K562 (cell line): ENCODE data around the gene FLOT2. TPM values are rescaled to one million over a fixed set of nuclear protein-coding genes. Genes with fewer than 3 reads are reported as not detected.
A peak's percentile ranks its signal among the peaks of the same experiment; 100 is the strongest.

Experiments used
- ATF2 ChIP-seq: sonication (generic); formaldehyde crosslinking; IDR thresholded peaks from 2 replicates; pipeline ENCODE4 v1.8.1; 2022; ENCODE audit warnings: missing genetic modification reagents
- CSDE1 ChIP-seq, 2 experiments: fragments of 450-650 bp; IDR thresholded peaks; 2 replicates each; pipeline ENCODE4 v1.6.1; 2016; ENCODE audit warnings: mild to moderate bottlenecking in 1 of 2
- DEAF1 ChIP-seq: fragments of 450-650 bp; formaldehyde crosslinking; IDR thresholded peaks from 2 replicates; pipeline ENCODE4 v1.4.0; 2020; ENCODE audit warnings: mild to moderate bottlenecking, moderate library complexity
- ELF1 ChIP-seq: fragments of 200-800 bp; sonication (Bioruptor generic); IDR thresholded peaks from 2 replicates; pipeline ENCODE4 v1.6.1; 2016; ENCODE audit warnings: missing genetic modification characterization, missing compliant biosample characterization
- ERF ChIP-seq: fragments of 450-650 bp; formaldehyde crosslinking; IDR thresholded peaks from 2 replicates; pipeline ENCODE4 v1.4.0; 2020; ENCODE audit warnings: mild to moderate bottlenecking, mixed read lengths
- FOXJ2 ChIP-seq: fragments of 200-800 bp; sonication (Bioruptor generic); IDR thresholded peaks from 2 replicates; pipeline ENCODE4 v1.6.1; 2016; ENCODE audit warnings: missing genetic modification characterization, missing compliant biosample characterization
- HMGXB4 ChIP-seq: sonication (generic); formaldehyde crosslinking; IDR thresholded peaks from 2 replicates; pipeline ENCODE4 v1.8.1; 2023; ENCODE audit warnings: mild to moderate bottlenecking, missing genetic modification reagents
- MCM5 ChIP-seq: fragments of 450-650 bp; IDR thresholded peaks from 2 replicates; pipeline ENCODE4 v1.6.1; 2016; ENCODE audit warnings: low read depth
- MCM7 ChIP-seq, 2 experiments: fragments of 450-650 bp; IDR thresholded peaks; 2 replicates each; pipeline ENCODE4 v1.6.1; 2016 to 2018
- PKNOX1 ChIP-seq: fragments of 450-650 bp; IDR thresholded peaks from 2 replicates; pipeline ENCODE4 v1.6.1; 2016
- RUNX1 ChIP-seq: sonication (generic); IDR thresholded peaks from 2 replicates; pipeline ENCODE4 v1.6.1; 2016; ENCODE audit warnings: antibody characterized with exemption, low read depth
- SMAD4 ChIP-seq: fragments of 250-450 bp; sonication (Bioruptor Pico); conservative IDR thresholded peaks from 2 replicates; pipeline ENCODE4 v1.8.0; 2021; ENCODE audit warnings: inconsistent platforms, mild to moderate bottlenecking, moderate library complexity
- ZBTB26 ChIP-seq: fragments of 450-650 bp; formaldehyde crosslinking; IDR thresholded peaks from 2 replicates; pipeline ENCODE4 v1.4.0; 2022; ENCODE audit warnings: missing genetic modification characterization
- ZNF175 ChIP-seq: fragments of 200-800 bp; sonication (Bioruptor generic); IDR thresholded peaks from 2 replicates; pipeline ENCODE4 v1.6.1; 2016; ENCODE audit warnings: low read depth, mild to moderate bottlenecking, missing genetic modification characterization, missing compliant biosample characterization
- ZNF184 ChIP-seq: sonication (generic); formaldehyde crosslinking; IDR thresholded peaks from 2 replicates; pipeline ENCODE4 v1.5.0; 2020; ENCODE audit warnings: missing genetic modification reagents
- ZNF217 ChIP-seq: sonication (generic); formaldehyde crosslinking; IDR thresholded peaks from 2 replicates; pipeline ENCODE4 v1.8.0; 2022; ENCODE audit warnings: mild to moderate bottlenecking, missing genetic modification reagents
- ZNF589 ChIP-seq: fragments of 200-800 bp; sonication (Bioruptor generic); IDR thresholded peaks from 2 replicates; pipeline ENCODE4 v1.6.1; 2016; ENCODE audit warnings: low read depth, missing genetic modification characterization, missing compliant biosample characterization
- polyA plus RNA-seq, 8 experiments: library from polyadenylated mRNA; depleted of rRNA in 4 of 8; stranded (reverse) in 5 of 8; unstranded in 3 of 8; fragments of >200 nt; fragmentation: Nextera tagmentation in 2 of 8; fragmentation: Illumina TruSeq in 1 of 8; extraction: Ambion mirVana in 2 of 8; extraction: Trizol in 1 of 8; gene quantifications; 2 replicates each; pipeline versions ENCODE4 v1.2.1 to v1.2.3, GENCODE V29; 2011 to 2014; ENCODE audit warnings: inconsistent platforms in 1 of 8, missing spikeins in 1 of 8
- total RNA-seq, 7 experiments: library from RNA; depleted of rRNA in 6 of 7; stranded (reverse); fragments of >200 nt in 6 of 7; fragmentation: Illumina TruSeq in 2 of 7; extraction: Trizol in 2 of 7; gene quantifications; 2 replicates each; pipeline versions ENCODE4 v1.2.1 to v1.2.3, GENCODE V29; 2011 to 2021; ENCODE audit warnings: low replicate concordance in 1 of 7

Gene FLOT2
- total and polyA plus RNA-seq, 9 of the 15 experiments (the other 6 are each of a cell fraction or from before 2014, with no cell fraction given): 17.5 to 138 (median 41.7) TPM

GRCh38 chr17:28864991-28865849 is 32.3 kb downstream of the FLOT2 start (continued):
- TF ChIP-seq ZNF589 (CRISPR knock-in tag) (peak; percentile 98), MCM7 (IDR thresholded peaks at IDR 0.05) (peak in 1 of 2 experiments; percentile 98; a peak in 2 of 4 replicates), ATF2 (CRISPR knock-in tag) (no peak), ZNF217 (no peak), MCM5 (no peak), HMGXB4 (CRISPR knock-in tag) (no peak), RUNX1 (peak; percentile 94), ELF1 (tag) (no peak), CSDE1 (IDR thresholded peaks at IDR 0.05) (no peak), ZNF175 (CRISPR knock-in tag) (peak; percentile 95), ZNF184 (CRISPR knock-in tag) (no peak), DEAF1 (0 out of 2 replicates have a peak, but pooled peaks have one; percentile 24), FOXJ2 (no peak), ERF (CRISPR knock-in tag) (peak; percentile 76; the same call in 1 of the 2 replicates), PKNOX1 (no peak), SMAD4 (peak; percentile 99), ZBTB26 (peak; percentile 56)
- TF ChIP-seq, all 486 proteins: peak for 228
